Left hindlimb (tissue), 1 donor: Measurements from ENCODE around the gene HNRNPL.
"Not testable (repeated sequence)": the region's sequence is repeated elsewhere in the genome, so short reads cannot be mapped to it uniquely, and the experiment has no call there.

Source experiments
- DNase-seq: peaks from one replicate; pipeline ENCODE4 v3.0.0-alpha.2; 2018

The HNRNPL gene

DNA sequence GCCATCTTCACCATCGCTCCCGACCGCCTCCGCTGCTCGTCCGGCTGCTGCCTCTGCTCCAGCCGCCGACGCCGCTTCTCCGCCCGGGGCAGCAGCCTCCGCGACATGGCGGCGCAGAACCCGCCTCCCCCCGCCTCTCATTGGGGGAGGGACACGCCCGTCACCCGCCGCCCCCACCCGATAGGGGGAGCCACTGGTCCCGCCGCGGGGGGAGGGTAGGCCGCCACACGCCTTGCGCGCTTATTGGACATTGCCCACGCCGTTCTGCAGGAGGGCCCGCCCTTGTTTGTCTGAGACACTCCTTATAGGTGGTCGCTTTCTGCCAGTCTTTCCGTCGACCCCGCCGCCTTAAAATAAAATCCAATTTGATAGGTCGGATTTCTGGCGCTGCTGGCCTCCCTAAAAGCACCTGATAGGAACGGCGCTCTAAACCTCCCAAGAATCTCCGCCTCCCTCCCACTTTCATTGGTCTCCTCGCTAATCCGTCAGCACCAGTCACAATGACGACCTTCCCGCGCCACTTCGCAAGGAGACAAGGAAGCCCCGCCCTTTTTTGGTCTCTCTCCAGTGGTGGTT, at the start of gene HNRNPL:
Gene HNRNPL (minus strand): TSS at position 127 of the 576 bp plus-strand sequence. CDS start 20 bp downstream, at position 107.
- peak; percentile 100 for DNase-seq

DNA sequence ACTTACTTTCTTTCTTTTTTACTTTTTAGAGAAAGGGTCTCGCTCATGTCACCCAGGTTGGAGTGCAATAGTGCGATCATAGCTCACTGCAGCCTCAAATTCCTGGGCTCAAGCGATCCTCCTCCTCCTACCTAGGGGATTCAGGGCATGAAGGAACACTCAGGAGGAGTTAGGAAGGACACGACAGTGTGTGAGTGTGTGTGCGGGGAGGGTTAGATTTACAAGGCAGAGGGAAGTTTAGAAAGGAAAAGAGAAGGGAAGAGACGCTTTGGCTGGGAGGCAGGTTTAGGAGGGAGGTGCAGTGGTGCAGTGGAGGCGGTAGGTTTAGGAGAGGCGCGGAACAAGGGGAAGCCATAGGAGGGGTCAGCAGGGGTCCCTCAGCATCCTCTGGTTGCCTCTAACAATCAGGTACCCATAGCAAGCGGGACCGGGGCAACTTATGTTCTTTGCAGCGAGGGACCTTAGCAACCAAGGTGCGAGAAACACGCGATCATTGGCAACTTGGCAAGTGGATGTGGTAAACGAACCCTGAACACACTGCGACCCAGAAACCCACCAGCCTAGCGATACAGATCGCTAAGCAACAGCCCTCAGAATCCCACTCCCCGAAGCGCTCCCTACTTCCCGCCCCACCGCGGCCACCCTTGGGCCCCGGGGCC, 49.1 kb upstream of the HNRNPL start:
- peak; percentile 37 for DNase-seq

DNA sequence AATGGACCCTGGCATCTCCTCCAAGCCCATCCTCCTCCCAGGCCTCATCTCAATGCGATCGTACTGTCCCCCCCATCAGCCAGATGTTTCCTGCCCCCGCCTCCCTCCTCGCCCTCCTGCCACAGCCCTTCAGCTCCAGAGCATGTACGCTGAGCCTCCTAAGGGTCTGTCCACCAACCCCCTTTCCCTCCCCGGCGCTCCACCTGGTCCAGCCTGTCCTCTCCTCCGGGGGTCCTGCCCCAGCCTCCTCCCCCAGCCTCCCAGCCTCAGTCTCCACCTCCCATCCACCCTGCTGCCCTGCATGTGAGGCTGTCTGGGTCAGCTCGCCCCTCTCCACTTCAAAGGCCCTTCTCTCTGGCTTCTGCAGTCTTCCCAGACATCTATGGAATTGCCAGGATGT, 45.2 kb upstream of the HNRNPL start:
- DNase-seq, result no peak

DNA sequence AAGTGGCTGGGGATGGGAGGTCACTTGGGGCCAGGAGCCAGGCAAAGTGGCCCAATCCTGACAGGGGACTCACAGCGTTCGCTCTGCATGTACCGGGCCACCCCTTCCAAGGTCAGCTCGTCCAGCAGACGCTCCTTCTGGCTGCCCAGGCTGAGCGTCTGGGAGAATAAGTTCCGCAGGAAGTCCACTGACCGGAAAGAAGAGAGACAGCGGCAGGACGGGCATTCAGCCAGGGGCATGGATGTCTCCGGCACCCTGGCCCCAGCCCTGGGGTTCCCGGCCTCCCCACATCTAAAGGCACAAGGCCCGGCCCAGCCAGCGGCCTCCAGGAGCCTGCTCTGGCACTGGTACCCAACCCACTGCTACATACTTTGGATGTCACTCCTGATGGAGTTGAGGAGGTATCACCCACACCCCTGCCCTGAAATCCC, 43.6 kb upstream of the HNRNPL start:
- no peak for DNase-seq

DNA sequence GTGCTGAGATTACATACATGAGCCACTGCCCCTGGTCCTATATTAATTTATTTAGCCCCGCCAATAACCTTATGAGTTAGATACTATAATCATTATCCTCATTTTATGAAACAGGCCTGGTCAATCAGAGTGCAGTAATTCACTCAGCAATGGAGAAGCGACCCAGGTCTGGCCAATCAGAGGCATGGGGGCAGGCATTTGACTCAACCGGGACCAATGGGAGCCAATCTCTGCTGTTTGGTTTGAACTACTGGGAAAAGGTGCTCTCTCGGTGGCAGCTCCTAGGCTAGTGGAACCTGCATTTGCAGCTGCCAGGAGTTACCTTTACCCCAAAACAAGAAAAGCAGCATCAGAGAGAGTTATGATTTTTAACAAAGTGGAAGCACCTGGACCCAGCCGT, 43.1 kb upstream of the HNRNPL start:
- no peak for DNase-seq

DNA sequence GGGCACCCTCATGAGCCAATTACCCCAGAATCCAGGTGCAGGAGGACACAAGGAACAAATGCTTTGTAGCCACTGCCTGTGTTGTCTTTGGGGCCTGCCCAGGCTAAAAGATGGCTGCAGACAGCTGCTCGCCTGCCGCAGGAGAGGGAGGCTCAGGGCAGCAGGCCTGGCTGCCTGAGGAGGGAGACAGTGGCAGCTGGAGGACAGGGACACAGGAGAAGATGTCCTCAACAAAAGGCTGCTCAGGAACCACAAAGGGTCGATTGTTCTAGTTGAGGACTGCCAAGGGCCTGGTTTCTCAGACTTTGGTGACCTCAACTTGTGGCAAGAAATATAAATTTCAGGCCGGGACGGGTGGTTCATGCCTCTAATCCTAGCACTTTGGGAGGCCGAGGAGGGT, 42.0 kb upstream of the HNRNPL start:
- DNase-seq, result no peak

DNA sequence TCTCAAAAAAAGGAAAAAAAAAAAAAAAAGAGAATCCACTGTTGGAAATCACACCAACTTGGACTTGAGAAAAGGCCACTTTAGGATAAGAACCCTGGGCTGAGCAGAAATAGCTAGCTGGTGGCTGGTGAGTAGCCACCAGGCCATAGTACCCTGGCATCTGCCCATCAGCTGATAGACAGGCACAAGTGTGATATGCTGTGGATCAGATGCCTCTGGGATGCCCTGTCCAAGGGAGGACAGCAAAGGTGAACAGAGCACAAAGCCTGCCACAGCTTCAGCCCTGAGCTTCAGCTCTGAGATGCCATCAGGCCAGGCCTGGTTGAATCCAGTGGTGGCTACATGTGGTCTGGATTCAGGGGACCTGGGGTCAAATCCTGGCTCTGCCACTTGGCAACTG, 40.9 kb upstream of the HNRNPL start:
- DNase-seq, result no peak

DNA sequence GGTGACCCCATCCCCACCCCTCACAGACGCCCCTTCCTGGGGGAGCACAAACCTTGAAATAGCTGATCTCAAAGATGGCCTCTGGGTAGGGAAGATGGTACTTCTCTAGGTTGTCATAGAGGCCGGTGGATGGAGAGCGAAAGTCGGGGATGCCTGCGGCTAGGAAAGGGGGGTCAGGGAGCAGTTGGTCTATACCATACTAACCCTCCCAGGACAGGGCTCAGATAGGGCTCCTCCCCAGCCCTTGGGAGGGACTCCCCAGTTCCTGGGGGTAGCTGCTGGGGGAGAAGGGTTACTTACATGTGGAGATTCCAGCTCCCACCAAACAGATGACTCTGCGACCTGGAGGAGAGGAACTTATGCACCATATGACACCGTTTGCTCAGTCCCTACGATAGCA, 40.0 kb upstream of the HNRNPL start:
- no peak for DNase-seq

DNA sequence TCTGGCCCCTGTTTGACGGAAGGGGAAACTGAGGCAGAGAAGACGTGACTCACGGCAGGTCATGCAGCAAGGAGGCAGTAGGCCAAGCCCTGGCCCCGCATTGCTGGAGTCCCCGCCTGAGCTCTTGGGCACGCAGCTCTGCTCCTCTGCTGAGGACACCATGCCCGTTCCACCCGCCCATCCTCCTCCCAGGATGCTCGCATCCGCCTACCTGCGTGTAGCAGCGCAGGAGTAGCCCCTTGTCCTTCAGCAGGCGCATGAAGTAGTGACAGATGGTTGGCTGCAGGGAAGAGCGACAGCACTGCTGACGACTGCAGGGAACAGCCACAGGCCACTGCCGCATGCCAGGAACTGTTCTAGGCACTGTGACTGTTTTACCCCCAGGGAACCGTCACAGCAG, 39.1 kb upstream of the HNRNPL start:
- DNase-seq, result no peak

DNA sequence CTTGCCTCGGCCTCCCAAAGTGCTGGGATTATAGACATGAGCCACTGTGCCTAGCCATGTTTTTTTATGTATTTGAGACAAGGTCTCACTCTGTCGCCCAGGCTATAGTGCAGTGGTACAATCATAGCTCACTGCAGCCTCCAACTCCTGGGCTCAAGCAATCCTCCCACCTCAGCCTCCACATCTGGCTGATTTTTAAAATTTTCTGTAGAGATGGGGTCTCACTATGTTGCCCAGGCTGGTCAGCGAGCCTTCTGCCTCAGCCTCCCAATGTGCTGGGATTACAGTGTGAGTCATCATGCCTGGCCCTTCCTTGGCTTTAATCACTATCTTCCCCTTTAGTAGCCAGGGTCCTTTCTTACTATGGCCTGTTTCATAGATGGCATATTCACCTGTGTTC, 34.9 kb upstream of the HNRNPL start:
- DNase-seq, result not testable (repeated sequence)

DNA sequence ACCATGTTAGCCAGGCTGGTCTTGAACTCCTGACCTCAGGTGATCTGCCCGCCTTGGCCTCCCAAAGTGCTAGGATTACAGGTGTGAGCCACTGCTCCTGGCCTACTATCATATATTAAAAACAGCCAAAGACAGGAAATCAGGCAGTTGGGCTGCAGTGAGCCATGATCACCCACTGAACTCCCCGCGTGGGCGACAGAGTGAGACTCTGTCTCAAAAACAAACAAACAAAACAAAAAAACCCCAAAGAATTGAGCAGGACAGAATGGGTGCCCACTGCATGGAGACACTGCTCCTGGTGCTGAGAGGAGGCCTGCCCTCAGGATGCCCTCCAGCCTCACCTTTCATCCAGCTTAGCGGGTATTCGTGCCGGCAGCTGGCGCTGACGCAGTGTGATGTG, 33.5 kb upstream of the HNRNPL start:
- no peak for DNase-seq

DNA sequence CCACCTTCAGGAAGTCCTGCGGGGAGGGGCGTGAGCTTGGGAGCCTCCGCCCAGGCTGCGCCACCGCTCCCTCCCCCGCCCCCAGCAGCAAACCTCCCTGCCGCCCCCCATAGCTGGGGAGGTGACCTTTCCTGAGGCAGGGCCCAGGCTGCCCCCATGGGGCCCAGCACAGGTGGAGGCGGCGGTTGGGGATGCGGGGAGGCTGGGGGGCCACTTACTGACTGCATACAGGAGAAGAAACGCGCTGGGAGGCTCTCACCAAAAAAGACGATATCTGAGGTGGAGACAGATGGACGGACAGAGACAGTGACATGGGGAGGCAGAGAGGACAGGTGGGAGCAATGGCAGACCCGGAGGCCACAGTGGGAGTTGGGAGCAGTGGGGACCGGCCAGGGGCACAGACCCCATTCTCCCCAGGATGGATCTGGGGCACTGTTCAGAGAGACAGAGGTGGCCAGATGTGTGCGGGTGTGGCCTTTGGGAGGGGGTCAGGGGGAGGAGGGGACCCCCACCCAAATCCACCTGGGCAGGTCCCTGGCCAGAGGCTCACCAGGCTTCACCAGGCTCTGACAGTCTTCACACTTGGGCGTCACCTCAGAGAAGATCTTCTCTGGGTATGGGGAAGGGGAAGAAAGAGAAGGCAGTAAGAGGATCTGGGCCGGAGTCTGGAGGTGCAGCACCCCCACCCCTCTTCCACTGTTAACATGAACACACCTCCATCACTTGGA, 31.3 kb upstream of the HNRNPL start:
- no peak for DNase-seq

DNA sequence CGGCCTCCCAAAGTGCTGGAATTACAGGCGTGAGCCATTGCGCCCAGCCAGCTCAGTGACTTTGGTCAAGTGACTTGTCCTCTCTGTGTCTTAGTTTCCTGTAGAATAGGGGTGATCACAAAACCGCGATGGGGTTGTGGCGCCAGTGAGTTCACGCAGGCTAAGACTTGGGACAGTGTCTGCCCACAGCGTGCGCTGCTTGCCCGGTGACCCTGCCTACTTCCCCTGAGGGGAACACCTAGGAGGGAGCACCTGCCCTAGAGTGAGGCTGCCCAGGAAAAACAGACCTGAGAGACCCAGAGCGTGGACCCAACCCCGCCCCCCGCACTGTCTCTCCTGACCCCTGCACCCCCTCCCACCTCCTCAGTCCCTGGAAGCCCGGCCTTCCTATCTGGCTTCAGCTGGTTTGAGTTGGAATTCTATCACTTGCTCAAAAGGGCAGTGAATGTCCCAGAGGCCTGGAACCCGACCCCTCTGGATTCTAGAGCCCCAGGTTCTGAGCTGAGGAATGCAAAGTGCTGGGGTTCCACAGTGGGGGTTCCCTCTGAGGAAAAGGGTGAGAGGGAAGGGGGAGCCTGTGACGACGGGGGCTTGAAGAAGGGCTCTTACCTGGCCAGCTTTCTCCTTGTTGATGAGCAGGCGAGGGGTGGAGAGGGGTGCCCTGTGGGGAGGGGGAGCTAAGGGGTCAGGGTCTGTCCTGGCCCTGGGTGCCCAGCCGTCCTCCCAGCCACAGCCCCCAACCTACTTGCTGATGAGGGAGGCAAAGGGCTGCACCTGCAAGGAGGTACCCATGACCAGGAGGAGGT, 30.5 kb upstream of the HNRNPL start:
- no peak for DNase-seq

DNA sequence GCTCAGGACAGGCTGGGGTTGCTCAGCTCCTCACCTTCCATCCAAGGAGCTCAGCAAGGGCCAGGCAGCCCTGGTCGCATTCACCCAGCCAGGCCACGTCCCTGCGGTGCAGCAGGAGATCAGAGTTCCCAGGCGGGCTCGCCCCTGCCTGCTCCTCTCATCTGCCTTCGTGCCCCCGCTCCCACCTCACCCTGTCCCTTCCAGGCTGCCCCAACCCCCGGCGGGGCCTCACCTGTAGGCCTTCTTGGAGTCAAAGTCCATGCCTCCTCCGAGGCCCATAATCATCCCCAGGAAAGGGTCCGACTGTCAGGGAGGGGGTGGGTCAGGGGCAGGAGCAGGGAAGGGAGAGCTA, 29.6 kb upstream of the HNRNPL start:
- DNase-seq, result no peak

DNA sequence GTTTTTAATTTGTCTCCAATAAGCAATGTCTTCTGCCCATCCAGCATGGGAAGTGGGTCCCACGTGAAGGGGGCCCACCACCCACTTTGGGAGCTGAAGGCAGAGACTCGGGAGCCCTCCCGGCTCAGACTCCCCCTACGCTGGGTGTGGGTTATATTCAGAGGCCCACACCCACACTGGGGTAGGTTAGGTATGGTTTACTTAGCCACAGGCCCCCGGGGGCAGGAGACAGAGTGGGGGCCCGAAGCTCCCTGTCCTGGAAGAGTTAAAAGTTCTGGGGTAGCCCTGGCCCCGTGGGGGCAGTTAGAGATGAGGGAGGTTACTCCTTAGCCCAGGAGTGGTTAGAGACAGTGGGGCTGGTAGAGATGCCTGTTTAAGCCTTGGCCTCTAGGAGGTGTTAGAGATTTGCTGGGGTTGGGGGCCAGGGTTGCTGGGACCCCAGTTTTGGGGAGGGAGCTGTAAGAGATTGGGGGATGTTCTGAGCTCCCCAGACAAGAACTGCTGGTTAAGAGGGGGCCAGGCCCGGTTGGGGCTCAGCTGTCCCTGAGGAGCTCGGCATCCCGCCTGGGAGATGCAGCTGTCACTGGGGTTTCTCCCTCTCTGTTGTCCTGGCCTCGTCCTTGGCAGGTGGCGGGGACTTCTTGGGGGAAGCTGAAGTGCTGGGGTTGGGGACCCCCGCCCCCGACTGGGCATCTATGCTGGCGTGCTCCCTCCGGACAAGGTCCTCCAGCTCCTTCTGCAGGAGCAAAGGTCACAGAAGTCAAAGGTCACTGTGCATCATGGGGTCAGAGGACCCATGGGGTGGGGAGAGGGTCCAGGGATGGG, 29.0 kb upstream of the HNRNPL start:
- no peak for DNase-seq

DNA sequence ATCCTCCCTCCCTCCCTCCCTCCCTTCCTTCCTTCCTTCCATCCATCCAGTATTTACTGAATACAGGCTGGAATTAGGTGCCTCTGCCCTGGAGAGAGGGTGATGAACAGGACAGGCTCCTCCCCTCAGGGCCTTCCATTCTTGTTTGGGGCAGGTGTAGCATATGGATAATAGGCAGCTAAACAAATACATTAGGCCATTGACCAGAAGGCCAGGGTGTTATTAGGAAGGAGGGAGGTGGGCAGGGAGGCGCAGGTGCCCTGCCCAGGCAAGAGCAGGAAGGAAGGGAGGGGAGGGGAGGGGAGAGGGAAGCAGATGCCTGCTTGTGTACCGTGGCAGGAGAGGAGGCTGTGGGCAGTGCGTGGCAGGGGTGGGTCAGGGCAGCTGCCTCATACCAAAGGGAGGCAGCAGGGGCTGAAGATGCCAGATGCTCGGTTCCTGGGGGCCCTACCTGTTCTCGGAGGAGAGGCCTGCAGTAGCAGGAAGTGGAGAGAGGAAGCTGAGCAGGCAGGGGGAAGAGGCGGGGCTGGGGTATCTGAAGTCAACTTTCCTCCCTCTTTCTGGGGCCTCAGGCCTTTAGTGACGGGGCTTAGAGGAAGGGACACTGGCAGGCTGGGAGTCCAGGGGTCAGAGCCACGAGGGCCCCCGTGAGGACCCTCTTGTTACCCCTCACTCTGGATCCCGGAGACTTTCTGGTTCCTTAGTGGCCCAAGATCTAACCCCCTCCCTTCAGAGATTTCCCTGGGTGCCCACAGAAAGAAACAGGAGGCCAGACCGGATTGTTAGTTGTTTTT, 28.2 kb upstream of the HNRNPL start, which contains the start of gene RINL:
Gene RINL (minus strand): TSS at position 495 of the 794 bp plus-strand sequence. CDS start 1,533 bp downstream, outside the sequence.
- no peak for DNase-seq

DNA sequence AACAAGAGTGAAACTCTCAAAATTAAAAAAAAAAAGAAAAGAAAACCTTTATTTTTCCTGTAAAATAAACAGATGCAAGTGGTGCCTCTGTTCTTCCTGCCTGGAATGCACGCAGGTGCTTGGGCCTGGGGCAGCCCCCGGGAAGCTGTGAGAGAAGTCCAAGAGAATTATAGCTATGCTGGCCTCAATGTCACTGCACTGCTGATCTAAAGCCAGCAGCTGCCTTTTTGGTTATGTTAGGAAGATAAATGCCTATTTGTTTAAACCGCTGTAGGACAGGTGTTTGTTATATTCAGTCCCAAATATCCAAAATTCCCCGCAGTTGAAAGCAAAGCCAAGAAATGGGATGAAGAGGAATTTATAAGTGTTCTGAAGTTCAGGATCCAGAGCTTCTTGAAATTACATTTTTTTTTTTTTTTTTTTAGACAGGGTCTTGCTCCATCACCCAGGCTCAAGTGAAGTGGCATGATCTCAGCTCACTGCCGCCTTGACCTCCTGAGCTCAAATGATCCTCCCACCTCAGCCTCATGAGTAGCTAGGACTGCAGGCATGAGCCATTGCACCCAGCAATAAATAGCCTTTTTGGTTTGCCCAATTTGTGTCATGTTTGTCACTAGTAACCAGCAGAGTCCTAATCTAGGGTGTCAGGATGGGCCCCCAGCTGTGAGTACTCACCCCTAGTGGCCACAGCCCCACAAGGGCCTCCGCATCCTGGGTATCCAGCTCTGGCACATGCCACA, 26.0 kb upstream of the HNRNPL start:
- DNase-seq, result no peak

DNA sequence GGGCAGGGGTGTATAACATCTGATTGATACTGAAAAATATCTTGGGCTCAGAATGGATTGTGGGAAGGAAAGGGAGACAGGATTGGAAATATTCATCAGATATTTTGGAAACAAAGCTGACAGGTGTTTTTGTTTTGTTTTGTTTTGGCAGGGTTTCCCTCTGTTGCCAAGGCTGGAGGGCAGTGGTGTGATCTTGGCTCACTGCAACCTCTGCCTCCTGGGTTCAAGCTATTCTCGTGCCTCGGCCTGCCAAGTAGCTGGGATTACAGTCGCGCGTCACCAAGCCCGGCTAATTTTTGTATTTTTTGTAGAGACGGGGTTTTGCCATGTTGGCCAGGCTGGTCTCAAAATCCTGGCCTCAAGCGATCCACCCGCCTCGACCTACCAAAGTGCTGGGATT, 23.6 kb upstream of the HNRNPL start:
- not testable (repeated sequence) for DNase-seq

DNA sequence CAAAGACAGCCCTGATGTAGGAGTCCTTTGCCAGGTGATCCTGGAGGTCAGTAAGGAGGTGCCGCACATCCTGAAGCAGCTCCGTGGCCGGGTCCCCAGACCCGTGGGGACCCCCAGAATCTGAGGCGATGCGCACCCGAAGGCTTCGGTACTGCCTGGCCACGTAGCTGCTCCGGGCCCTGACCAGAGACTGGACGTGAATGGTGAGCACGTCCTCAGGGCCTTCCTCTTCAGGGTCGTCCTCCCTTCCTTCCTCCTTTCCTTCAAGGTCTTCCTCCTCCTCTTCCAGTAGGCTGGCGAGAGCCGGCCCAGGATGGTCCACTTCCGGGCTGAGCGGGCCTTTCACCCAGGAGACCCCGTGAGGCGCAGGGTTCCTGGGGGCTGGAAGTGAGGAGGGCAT, 20.8 kb upstream of the HNRNPL start:
- DNase-seq, result no peak

DNA sequence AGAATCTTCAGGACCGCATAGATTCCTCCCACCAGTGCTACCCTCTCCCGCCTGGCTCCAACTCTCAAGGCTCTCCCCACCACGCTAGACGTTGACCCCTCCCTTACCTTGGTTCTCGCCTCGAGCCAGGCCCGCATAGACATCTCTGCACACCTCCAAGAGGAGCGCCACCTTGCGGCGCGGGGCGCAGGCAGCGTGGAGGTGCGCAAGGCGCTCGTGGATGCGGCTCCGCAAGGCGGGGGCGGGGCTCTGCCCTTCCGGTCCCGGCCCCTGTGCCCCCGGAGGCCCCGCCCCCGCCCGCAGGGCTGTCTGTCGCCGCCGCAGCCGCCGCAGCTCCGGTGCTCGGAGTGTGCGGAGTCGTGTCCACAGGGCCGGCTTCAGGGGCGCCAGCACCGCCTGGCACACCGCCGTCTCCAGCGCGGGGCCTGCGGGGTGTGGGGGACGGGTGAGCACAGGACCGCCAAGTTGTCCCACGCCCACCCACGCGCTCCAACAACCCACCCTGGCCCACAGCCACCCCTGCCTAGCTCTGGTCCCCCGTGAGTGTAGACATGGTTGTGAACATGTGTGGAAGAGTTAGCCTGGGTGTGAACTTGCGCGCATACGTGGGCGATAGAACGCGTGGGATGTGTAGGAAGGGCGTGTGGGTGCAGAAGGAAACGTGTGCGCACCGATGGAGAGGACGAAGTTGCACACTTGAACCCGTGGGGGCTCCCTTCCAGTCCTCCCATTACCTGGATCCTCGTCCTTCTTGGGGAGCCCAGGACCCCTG, 20.2 kb upstream of the HNRNPL start:
- DNase-seq, result peak; percentile 79
